Activated naive CD8-positive, alpha-beta T cell (primary cell): ENCODE results near the gene TMTC1.
"Not testable (repeated sequence)": the region's sequence is repeated elsewhere in the genome, so short reads cannot be mapped to it uniquely, and the experiment has no call there.

Source experiments
- H3K27ac Mint-ChIP-seq: one replicate; pipeline ENCODE4 v1.8.0; 2021; ENCODE audit warnings: mixed read lengths
- H3K27me3 Mint-ChIP-seq: one replicate; pipeline ENCODE4 v1.8.0; 2021; ENCODE audit warnings: mixed read lengths
- H3K36me3 Mint-ChIP-seq: one replicate; pipeline ENCODE4 v1.8.0; 2021; ENCODE audit warnings: mixed read lengths
- H3K4me1 Mint-ChIP-seq: one replicate; pipeline ENCODE4 v1.8.0; 2021; ENCODE audit warnings: low read depth, mixed read lengths
- H3K4me3 Mint-ChIP-seq: one replicate; pipeline ENCODE4 v1.8.0; 2021; ENCODE audit warnings: mild to moderate bottlenecking, mixed read lengths
- H3K9me3 Mint-ChIP-seq: one replicate; pipeline ENCODE4 v1.8.0; 2021; ENCODE audit warnings: low read depth, mixed read lengths

TMTC1 gene

GRCh38 chr12:29562110-29562804 is 221.5 kb downstream of the TMTC1 start:
- Mint-ChIP-seq H3K9me3 (no peaks in the 10 kb centered on the region), H3K4me1 (peaks cover 4% of the 10 kb centered on the region), H3K27me3 (peaks cover 27% of the 10 kb centered on the region), H3K4me3 (no peak overlapping the region), H3K27ac (no peak overlapping the region), H3K36me3 (no peaks in the 10 kb centered on the region)

GRCh38 chr12:29561664-29562071 is 222.1 kb downstream of the TMTC1 start:
- Mint-ChIP-seq H3K9me3 (no peaks in the 10 kb centered on the region), H3K36me3 (no peaks in the 10 kb centered on the region), H3K4me3 (no peak overlapping the region), H3K4me1 (peaks cover 4% of the 10 kb centered on the region), H3K27me3 (peaks cover 27% of the 10 kb centered on the region), H3K27ac (no peak overlapping the region)

GRCh38 chr12:29559198-29559597 is 224.5 kb downstream of the TMTC1 start:
- H3K4me3 Mint-ChIP-seq = no peak overlapping the region
- H3K27me3 Mint-ChIP-seq = peaks cover 21% of the 10 kb centered on the region
- H3K9me3 Mint-ChIP-seq = no peaks in the 10 kb centered on the region
- H3K36me3 Mint-ChIP-seq = no peaks in the 10 kb centered on the region
- peaks cover 4% of the 10 kb centered on the region for H3K4me1 Mint-ChIP-seq
- H3K27ac Mint-ChIP-seq = no peak overlapping the region

- Mint-ChIP-seq H3K27ac (no peak overlapping the region), H3K4me3 (no peak overlapping the region), H3K9me3 (no peaks in the 10 kb centered on the region), H3K36me3 (no peaks in the 10 kb centered on the region), H3K4me1 (no peaks in the 10 kb centered on the region), H3K27me3 (peaks cover 8% of the 10 kb centered on the region)
Measured at GRCh38 chr12:29556363-29556762, 227.4 kb downstream of the TMTC1 start.

GRCh38 chr12:29555451-29555850 is 228.3 kb downstream of the TMTC1 start:
- not testable (repeated sequence) for H3K4me3 Mint-ChIP-seq, H3K27me3 Mint-ChIP-seq, H3K9me3 Mint-ChIP-seq, H3K36me3 Mint-ChIP-seq, H3K4me1 Mint-ChIP-seq, H3K27ac Mint-ChIP-seq

- no peaks in the 10 kb centered on the region for H3K9me3 Mint-ChIP-seq
Measured at GRCh38 chr12:29552994-29553748, 230.6 kb downstream of the TMTC1 start.

GRCh38 chr12:29552324-29552927 is 231.3 kb downstream of the TMTC1 start:
- Mint-ChIP-seq H3K4me3 (no peak overlapping the region), H3K27ac (no peak overlapping the region), H3K27me3 (peaks cover 7% of the 10 kb centered on the region)

More at GRCh38 chr12:29552994-29553748, 230.6 kb downstream of the TMTC1 start:
- no peak overlapping the region for H3K27ac Mint-ChIP-seq
- no peak overlapping the region for H3K4me3 Mint-ChIP-seq
- H3K4me1 Mint-ChIP-seq = no peaks in the 10 kb centered on the region
- H3K27me3 Mint-ChIP-seq = peaks cover 8% of the 10 kb centered on the region
- H3K36me3 Mint-ChIP-seq = no peaks in the 10 kb centered on the region

GRCh38 chr12:29551812-29552211 is 231.9 kb downstream of the TMTC1 start:
- no peak overlapping the region for H3K27ac Mint-ChIP-seq
- no peaks in the 10 kb centered on the region for H3K36me3 Mint-ChIP-seq
- peaks cover 7% of the 10 kb centered on the region for H3K27me3 Mint-ChIP-seq
- no peak overlapping the region for H3K4me3 Mint-ChIP-seq
- no peaks in the 10 kb centered on the region for H3K4me1 Mint-ChIP-seq
- no peaks in the 10 kb centered on the region for H3K9me3 Mint-ChIP-seq

More at GRCh38 chr12:29552324-29552927, 231.3 kb downstream of the TMTC1 start:
- Mint-ChIP-seq H3K36me3 (no peaks in the 10 kb centered on the region), H3K9me3 (no peaks in the 10 kb centered on the region), H3K4me1 (no peaks in the 10 kb centered on the region)

- Mint-ChIP-seq H3K9me3 (no peaks in the 10 kb centered on the region), H3K27ac (no peak overlapping the region), H3K27me3 (peaks cover 3% of the 10 kb centered on the region), H3K36me3 (no peaks in the 10 kb centered on the region), H3K4me1 (no peaks in the 10 kb centered on the region), H3K4me3 (no peak overlapping the region)
Measured at GRCh38 chr12:29547864-29548263, 235.9 kb downstream of the TMTC1 start.

- no peak overlapping the region for H3K4me3 Mint-ChIP-seq
- H3K36me3 Mint-ChIP-seq = no peaks in the 10 kb centered on the region
- H3K4me1 Mint-ChIP-seq = no peaks in the 10 kb centered on the region
- no peaks in the 10 kb centered on the region for H3K9me3 Mint-ChIP-seq
- no peak overlapping the region for H3K27ac Mint-ChIP-seq
- H3K27me3 Mint-ChIP-seq = peaks cover 6% of the 10 kb centered on the region
Measured at GRCh38 chr12:29547151-29547632, 236.6 kb downstream of the TMTC1 start.

- H3K9me3 Mint-ChIP-seq = no peaks in the 10 kb centered on the region
- H3K27me3 Mint-ChIP-seq = peaks cover 6% of the 10 kb centered on the region
- H3K36me3 Mint-ChIP-seq = no peaks in the 10 kb centered on the region
Measured at GRCh38 chr12:29546000-29546399, 237.7 kb downstream of the TMTC1 start.

GRCh38 chr12:29545102-29545467 is 238.7 kb downstream of the TMTC1 start:
- H3K4me3 Mint-ChIP-seq = no peak overlapping the region
- H3K27me3 Mint-ChIP-seq = peaks cover 6% of the 10 kb centered on the region
- no peaks in the 10 kb centered on the region for H3K9me3 Mint-ChIP-seq
- no peaks in the 10 kb centered on the region for H3K4me1 Mint-ChIP-seq
- H3K27ac Mint-ChIP-seq = no peak overlapping the region
- no peaks in the 10 kb centered on the region for H3K36me3 Mint-ChIP-seq

More at GRCh38 chr12:29546000-29546399, 237.7 kb downstream of the TMTC1 start:
- no peak overlapping the region for H3K27ac Mint-ChIP-seq
- H3K4me1 Mint-ChIP-seq = no peaks in the 10 kb centered on the region
- H3K4me3 Mint-ChIP-seq = no peak overlapping the region

- Mint-ChIP-seq H3K4me3 (no peak overlapping the region), H3K27me3 (peaks cover 6% of the 10 kb centered on the region), H3K27ac (no peak overlapping the region), H3K36me3 (no peaks in the 10 kb centered on the region), H3K4me1 (no peaks in the 10 kb centered on the region), H3K9me3 (no peaks in the 10 kb centered on the region)
Measured at GRCh38 chr12:29544428-29545101, 239.2 kb downstream of the TMTC1 start.

- Mint-ChIP-seq H3K27ac (no peak overlapping the region), H3K9me3 (no peaks in the 10 kb centered on the region), H3K4me3 (no peak overlapping the region), H3K36me3 (no peaks in the 10 kb centered on the region), H3K4me1 (no peaks in the 10 kb centered on the region), H3K27me3 (peaks cover 6% of the 10 kb centered on the region)
Measured at GRCh38 chr12:29543036-29543435, 240.7 kb downstream of the TMTC1 start.

GRCh38 chr12:29537298-29537697 is 246.4 kb downstream of the TMTC1 start:
- H3K4me1 Mint-ChIP-seq = no peaks in the 10 kb centered on the region
- H3K27me3 Mint-ChIP-seq = peaks cover 9% of the 10 kb centered on the region
- no peak overlapping the region for H3K27ac Mint-ChIP-seq
- no peaks in the 10 kb centered on the region for H3K9me3 Mint-ChIP-seq
- H3K4me3 Mint-ChIP-seq = no peak overlapping the region
- H3K36me3 Mint-ChIP-seq = no peaks in the 10 kb centered on the region
